ENCODE measurements around the gene DENND6B. TPM values are rescaled to one million over a fixed set of nuclear protein-coding genes. Genes with fewer than 3 reads are reported as not detected.

The DENND6B gene
- polyA plus RNA-seq, 5 donors: 9.3 to 18.0 (median 13.5) TPM

DNA sequence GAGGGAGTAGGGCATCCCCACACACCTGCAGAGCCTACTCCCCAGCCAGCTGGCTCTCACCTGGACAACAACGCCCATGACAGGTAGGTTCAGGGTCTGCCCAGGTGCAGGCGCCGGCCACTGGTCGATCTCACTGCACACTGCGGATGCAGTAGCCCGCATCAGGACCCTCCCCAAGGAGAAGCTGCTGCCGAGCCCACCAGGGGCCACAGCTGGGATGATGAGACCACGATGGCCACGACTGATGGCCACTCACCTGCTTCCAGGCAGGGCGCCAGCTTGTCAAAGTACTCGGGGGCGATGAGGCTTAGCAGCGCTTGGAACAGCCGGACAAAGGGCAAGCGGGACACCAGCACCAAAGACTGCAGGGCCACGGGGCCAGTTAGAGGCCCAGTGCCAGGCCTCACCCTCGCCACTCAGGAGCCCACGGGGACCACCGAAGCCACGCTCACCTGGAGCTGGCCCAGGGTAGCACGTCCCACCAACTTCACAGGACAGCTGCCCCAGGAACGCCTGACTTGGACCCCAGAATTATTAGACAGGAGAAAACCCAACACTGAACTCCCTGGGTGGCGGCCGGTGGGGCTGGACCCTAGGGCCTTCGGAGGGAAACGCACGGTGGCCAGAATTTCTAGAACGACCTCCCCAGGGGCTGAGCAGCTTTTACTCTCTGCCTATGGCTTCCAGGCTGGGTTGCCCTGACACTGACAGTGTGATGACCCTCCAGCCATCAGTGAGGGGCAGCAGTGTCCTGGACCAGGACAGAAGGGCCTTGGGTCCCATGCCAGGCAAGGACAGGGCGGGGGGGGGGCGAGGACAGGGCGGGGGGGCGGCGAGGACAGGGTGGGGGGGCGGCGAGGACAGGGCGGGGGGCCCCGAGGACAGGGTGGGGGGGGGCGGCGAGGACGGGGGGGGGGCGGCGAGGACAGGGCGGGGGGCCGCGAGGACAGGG lies 10.4 kb downstream of the DENND6B start:
- DNase-seq: no peak

- DNase-seq: no peak
Measured at GRCh38 chr22:50315289-50316113, 11.3 kb downstream of the DENND6B start.

DNA sequence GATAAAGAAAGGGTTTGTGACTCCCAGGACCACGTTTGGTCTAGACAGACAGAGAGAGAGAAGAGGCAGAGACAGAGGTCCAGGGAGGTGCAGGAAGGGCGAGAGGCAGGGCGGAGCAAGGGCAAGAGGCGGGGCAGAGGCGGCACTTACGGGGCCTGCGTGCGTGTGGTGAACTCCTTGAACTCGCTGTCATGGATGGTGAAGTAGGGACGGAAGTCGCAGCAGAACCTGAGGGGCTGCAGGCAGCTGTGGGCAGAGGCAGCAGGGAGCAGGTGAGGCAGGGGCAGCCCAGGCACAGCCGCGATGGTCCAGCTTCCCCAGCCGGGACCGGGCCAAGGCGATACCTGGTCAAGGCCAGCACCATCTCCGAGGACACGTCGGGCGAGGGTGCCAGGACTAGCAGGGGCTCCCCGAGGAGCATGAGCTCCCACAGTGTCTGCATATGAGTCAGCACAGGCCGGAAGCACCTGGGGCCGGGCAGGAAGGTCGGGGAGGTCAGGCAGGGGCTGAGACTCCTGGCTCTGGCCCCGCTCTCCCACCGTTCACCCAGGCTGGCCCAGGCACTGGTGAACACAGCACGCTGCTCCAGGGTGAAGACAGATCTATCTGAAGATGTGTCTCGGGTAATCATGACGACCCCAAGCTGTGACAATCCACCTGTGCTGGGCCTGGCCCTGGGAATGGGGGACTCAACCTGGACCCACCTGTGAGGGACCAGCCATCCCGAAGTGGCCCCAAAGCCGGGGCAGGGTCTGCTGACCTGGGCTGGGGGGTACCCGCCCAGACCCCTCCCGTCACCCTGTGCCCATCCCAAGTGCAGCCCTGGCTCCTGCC lies 12.1 kb downstream of the DENND6B start:
- no peak for DNase-seq

- no peak for DNase-seq
Measured at GRCh38 chr22:50314081-50314454, 12.7 kb downstream of the DENND6B start.

- no peak for DNase-seq
Measured at GRCh38 chr22:50313600-50313999, 13.2 kb downstream of the DENND6B start.

DNA sequence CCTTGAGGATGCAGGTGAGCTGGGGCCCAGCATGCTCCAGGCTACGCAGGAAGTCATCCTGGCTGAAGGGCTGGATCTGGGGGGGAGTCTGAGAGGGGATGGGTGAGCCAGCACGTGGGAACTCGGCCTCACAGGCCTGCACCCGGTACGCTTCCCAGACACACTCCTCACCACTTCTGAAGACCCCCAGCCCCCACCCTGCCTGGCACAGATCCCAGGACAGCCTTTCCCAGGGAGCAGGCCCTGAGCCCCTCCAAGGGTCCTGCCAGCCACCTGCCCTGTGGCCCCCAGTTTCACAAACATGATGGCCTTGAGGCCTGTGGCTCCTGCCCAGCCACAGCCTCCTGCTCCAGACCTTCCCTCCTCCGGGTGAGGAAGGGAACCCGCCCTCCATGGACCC lies 13.8 kb downstream of the DENND6B start:
- DNase-seq: no peak

DNA sequence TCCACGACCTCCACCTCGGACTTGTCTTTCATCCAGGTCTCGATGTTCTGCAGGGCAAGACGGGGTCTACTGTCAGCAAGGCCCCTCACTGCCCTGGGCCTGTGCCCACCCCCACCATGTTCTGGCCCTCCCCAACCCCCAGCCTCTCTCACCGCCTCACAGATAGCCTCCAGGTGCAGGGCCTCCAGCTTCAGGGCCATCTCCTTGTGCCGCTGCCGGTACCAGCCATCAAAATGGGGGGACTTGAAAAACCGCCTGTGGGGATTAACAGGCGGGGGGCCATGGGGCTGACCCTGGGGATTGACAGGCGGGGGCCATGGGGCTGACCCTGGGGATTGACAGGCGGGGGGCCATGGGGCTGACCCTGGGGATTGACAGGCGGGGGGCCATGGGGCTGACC lies 14.4 kb downstream of the DENND6B start:
- DNase-seq: no peak

DNA sequence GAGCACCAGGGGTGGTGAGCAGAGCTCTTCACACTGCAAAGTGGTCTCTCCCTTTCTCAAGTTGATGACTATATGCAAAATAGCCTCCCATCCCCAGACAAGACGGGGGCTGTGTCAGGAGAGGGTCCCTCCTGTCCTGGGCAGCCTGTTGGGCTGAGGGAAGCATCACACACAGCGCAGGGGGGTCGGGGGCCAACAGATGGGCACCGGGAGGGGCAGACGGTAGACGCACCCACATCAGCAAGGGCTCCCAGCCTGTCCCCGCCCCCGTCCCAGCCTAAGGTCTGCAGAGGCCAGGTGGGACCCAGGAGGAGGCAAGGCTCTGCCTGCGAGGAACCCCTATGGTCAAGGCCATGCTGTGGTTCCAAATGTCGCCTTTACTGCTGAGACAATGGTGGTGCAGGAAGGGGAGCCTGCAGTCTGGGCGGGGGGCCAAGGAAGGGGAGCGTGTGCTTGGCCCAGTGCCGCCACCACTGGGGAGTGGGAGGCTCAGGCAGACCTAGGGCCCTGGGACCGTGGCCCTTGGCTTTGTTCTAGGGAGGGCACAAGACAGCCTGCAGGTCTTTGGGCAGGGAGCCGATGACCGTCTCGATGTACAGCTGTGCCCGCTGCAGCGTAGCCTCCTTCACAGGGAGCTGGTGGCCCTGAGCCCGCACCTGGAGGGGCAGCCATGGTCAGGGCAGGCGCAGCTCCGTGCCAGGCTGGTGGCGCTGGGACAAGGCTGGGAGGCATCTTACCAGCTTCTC lies 15.0 kb downstream of the DENND6B start:
- no peak for DNase-seq

- DNase-seq: no peak
Measured at GRCh38 chr22:50310949-50311444, 15.8 kb downstream of the DENND6B start.

DNA sequence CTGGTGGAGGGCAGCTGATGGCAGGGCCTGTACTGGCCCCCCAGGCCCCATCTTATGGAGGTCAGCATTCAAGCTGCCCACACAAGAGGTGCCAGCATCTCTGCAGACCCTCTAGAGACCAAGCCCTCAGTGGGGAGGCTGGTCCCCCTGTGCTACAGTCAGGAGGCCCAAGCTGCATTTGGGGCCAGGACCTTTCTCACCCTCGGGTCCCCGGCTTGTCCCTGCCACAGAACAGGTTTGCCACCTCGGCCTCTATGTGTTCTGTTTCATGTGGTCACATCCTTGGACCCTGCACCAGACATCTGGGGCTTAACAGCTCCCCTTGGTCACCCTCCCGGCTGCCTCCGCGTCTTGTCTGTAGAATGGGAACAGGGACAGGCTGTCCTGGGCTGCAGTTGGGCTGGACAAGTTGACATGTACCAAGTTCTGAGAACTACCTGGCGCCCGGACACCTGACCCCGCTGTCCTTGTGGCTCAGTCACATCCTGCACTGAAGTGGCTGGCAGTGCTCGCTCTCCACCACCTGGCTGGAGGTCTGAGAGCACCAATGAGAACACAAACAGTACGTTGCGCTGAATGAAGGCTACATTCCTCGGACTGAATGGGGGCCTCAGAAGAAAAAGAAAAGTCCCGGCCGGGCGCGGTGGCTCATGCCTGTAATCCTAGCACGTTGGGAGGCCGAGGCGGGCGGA lies 16.6 kb downstream of the DENND6B start:
- no peak for DNase-seq

- no peak for DNase-seq
Measured at GRCh38 chr22:50309601-50309991, 17.2 kb downstream of the DENND6B start.

GRCh38 chr22:50308986-50309600 lies 17.7 kb downstream of the DENND6B start:
- DNase-seq: no peak

DNA sequence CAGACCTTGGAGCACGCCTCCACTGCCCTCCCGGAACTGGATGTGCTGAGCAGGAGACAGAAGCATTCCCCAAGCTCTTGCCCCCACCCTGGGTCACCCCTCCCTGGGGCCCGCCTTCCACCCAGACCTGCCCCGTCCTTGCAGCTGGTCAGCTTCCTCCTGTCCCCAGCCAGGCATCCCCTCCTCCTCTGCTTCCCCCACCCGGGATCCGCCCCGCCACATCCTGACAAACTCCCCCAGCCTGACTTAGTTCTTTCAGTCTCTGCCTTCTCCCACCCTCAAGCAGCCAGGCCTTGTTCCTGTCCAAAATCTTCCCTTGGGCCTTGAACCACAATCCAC lies 18.2 kb downstream of the DENND6B start:
- no peak for DNase-seq

DNA sequence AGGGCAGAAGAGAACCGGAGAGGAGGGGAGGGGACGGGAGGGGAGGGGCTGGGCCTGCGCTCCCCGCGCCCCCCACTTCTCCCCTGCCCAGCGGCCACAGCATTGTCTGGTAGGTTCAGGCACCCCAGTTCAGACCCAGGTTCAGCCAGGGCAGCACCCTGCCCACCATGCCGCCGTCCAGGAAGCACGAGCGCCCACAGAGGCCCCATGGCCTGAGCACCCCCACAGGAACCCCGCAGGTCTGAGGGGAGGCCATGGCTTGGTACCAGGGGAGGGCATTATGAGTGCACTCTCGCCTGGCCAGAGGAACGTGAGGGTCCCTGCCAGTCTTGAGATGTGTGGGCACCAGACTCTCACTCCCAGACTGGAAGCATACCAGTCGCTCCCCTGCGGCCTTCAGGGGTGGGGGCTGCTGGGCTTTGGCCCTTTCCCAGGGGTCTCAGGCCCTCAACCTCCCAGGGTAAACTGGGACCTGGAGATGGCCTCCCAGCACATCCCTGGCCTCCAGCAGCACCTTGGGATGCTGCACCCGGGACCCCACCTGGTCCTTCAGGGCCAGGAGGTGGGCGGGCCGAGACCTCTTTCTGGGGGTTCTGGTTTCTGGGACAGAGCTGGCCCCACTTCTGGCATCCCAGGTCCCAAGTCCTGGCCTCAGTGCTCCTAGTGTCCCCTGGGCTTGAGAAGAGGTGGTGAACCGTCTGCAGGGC lies 18.8 kb downstream of the DENND6B start:
- no peak for DNase-seq

DNA sequence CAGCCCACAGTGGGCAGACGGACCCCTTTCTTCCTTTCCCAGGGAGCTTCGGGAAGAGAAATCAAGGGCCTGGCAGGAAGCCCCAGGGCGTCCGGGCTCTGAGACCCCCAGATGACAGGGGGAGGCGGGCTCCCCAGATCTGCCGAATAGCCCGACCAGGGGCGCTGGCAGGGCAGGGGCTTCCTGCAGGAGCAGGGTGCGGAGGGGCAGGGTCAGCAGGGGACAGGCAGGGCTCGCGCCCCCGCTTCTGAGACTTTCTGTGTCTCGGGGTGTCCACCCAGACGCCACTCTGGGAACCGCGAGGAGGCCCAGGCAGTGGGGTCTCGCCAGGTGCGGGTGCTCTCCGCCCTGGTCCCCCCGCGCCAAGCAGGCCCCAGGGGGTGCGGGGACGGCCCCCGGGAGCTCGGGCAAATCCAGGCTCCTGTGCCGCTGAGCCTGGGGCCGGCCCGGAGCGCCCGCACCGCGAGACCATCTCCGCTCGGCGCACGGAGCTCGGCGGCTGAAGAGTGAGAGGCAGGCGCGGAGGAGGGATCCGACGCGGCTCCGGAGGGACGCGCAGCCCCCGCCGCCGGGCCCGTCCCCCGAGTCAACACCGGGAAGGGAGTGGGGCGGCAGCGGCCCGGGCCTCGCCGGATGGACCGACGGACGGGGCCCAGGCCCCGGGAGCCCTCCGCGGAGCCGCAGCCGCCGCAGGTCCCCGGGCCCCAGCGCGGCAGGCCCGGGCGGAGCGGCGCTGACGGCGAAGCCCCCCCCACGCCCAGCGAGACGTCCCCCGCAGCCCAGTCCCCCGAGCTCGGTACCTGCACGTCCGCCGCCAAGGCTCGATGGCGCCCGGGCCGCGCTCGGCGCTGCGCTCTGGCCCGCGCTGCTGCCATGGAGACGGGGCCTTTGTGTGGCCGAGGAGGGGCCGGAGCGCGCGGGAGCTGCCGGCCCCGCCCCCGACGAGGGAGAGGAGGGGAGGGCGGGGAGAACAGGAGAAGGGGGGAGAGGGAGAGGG lies 19.8 kb downstream of the DENND6B start, which contains the start of gene PLXNB2:
PLXNB2 (minus strand) TSS at position 894 of the 997 bp plus-strand sequence. CDS start 17,062 bp downstream, outside the sequence.
- DNase-seq: peak; percentile 88 to 90

DNA sequence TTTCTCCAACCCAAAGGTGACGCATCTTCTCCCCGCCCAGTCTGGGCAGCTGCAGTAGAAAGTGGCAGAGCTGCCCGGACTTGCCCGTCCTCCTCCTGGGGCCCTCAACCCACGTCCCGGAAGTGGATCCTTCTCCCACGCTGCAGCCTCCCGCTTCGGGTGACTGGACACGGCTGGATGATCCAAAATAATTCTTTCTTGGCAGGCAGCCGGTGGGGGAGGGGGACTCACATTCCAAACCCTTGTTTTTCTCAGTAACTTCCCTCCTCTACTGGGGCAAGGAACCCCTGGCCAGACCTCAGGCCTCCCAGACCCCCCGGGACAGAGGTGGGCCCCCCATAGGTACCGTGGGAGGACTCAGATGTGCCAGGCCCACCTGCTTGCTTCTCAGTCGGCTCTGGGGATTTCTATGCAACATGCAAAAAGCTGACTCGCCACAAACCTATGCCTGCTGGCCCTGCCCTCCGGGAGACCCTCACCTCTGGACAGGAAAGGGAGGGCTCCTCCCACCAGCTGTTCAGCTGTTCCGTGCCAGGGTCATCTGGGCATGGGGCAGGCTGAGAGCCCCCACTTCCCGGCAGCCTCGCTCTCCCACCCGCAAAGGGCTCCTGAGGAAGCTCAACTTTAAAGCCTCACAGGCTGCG lies 20.8 kb downstream of the DENND6B start:
- DNase-seq: peak; percentile 78 to 82

DNA sequence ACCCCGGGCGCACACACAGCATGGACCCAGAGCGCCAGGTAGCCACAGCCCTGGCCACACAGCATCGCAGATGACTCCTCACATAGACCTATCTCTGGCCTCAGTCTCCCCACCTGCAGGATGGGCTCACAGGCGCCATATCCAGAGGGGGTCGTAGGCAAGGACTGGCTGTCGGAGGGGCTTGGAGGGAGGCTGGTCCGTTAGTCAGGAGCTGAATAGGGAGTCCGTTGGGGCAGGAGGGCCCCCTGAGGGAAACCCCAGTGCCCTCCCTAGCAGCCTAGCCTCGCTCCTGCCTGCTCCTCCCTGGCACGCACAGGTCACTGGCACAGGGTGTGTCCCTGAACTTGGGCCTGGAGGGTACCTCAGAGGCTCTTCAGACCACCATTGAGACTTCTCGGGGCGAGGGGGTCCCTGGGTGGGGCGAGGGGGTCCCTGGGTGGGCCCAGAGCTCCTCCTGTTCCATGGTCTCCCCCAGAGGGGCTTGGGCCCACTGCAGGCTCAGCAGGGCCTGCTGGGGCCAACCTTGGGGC lies 21.4 kb downstream of the DENND6B start:
- no peak for DNase-seq

All from right lung (tissue), 5 donors.